Transverse colon (tissue), 4 donors: ENCODE measurements around the gene SWSAP1. TPM values are rescaled to one million over a fixed set of nuclear protein-coding genes. Genes with fewer than 3 reads are reported as not detected.

Experiments
- DNase-seq: peaks from one replicate; pipeline ENCODE4 v3.0.0-alpha.2; 2019
- H3K27ac ChIP-seq, 4 donors: fragments of 200-600 bp; sonication (generic); 2 replicates each; pipeline ENCODE4 v1.5.1; 2016 to 2018; ENCODE audit warnings: inconsistent platforms in 4 of 4
- H3K27me3 ChIP-seq: fragments of 200-600 bp; sonication (generic); 2 replicates; pipeline ENCODE4 v1.5.1; 2017; ENCODE audit warnings: inconsistent platforms
- H3K36me3 ChIP-seq, 4 donors: fragments of 200-600 bp; sonication (generic); 2 replicates each; pipeline ENCODE4 v1.5.1; 2017 to 2019; ENCODE audit warnings: inconsistent platforms in 4 of 4
- H3K4me1 ChIP-seq, 4 donors: fragments of 200-600 bp; sonication (generic); 2 replicates each; pipeline ENCODE4 v1.5.1; 2017 to 2020; ENCODE audit warnings: inconsistent platforms in 4 of 4
- H3K4me3 ChIP-seq, 4 donors: fragments of 200-600 bp; sonication (generic); 1 replicate in 1 of 4; 2 replicates in 3 of 4; pipeline versions ENCODE4 v1.5.1 to v1.6.1; 2017 to 2019; ENCODE audit warnings: inconsistent platforms in 4 of 4
- H3K9me3 ChIP-seq, 2 donors: fragments of 200-600 bp; sonication (generic); 2 replicates each; pipeline ENCODE4 v1.5.1; 2017 to 2019; ENCODE audit warnings: inconsistent platforms in 2 of 2
- EP300 ChIP-seq: sonication (generic); formaldehyde crosslinking; IDR thresholded peaks from one replicate; pipeline ENCODE4 v1.6.1; 2017; ENCODE audit warnings: antibody characterized with exemption, low read depth
- POLR2A ChIP-seq: fragments of 450-650 bp; IDR thresholded peaks from one replicate; pipeline ENCODE4 v1.6.1; 2016; ENCODE audit warnings: antibody characterized with exemption, mild to moderate bottlenecking, moderate library complexity
- POLR2AphosphoS5 ChIP-seq, 3 donors: sonication (generic); formaldehyde crosslinking; IDR thresholded peaks; one replicate each; pipeline ENCODE4 v1.6.1; 2016; ENCODE audit warnings: antibody characterized with exemption in 3 of 3
- WGBS, 2 donors: methylation state at CpG; one replicate each; pipeline ENCODE4 v1.1.5; 2018; ENCODE audit warnings: low coverage in 1 of 2; 5-methylcytosine and 5-hydroxymethylcytosine counted together
- in situ Hi-C, 4 donors: fragments of 200-750 bp; cut with MboI; loops; one replicate each; pipeline versions ENCODE4 v1.15.0 to v1.15.1; 2017; ENCODE audit warnings: low sequenced_read_pairs in 3 of 4, low pct_ligation_motif_present in 1 of 4, low pct_unique_long_range_greater_than_20kb in 1 of 4
- intact Hi-C: fragments of 100-400 bp; cut with DNase I; formaldehyde crosslinking; loops from one replicate; pipeline ENCODE4 v1.15.1; 2023; ENCODE audit warnings: low total_unique reads
- total RNA-seq, 4 donors: library from RNA; depleted of rRNA; stranded (reverse); fragments of >200 nt; gene quantifications; one replicate each; pipeline ENCODE4 v1.1.0, GENCODE V29; 2016
- TF ChIP-seq, protein P1 (sequence below), 5 experiments: fragments of 200-600 bp in 3 of 5; fragments of 450-650 bp in 2 of 5; sonication (generic) in 3 of 5; IDR thresholded peaks; 1 replicate in 2 of 5; 2 replicates in 3 of 5; pipeline ENCODE4 v1.5.1; 2016 to 2017; ENCODE audit warnings: antibody characterized with exemption in 5 of 5, inconsistent platforms in 3 of 5, mild to moderate bottlenecking in 2 of 5, moderate library complexity in 1 of 5

Gene SWSAP1
- total RNA-seq, 4 donors from 2014 or later, result 2.1 to 11.1 (median 2.6) TPM

DNA sequence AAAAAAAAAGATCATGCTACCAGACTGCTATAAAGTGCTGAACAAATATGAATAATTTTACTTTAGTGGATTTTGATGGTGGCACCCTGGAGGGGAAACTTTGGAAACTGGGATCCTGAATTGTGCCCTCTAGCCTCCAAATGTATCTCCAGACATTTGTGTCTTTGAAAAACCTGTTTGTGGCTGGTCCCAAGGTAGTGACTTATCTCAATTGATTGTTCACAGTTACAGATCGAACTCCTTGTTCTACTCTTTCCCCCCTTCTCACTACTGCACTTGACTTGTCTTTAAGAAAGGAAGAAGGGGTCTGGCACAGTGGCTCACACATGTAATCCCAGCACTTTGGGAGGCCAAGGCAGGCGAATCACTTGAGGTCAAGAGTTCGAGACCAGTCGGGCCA, 34.1 kb downstream of the SWSAP1 start:
- Histone ChIP-seq H3K27ac (no peak overlapping the region), H3K4me3 (no peak overlapping the region), H3K9me3 (no peaks in the 10 kb centered on the region), H3K36me3 (no peaks in the 10 kb centered on the region), H3K27me3 (peaks cover 9% of the 10 kb centered on the region), H3K4me1 (no peaks in the 10 kb centered on the region)
- 79% methylated on average over 4 of the region's 4 CpGs; no CpG with 5 or more reads in 1 of the 2 donors for WGBS, 2 donors
- DNase-seq, result no peak
- intact Hi-C loops (no loop called here), in situ Hi-C loops (no loop called here)
- TF ChIP-seq, protein P1, sequence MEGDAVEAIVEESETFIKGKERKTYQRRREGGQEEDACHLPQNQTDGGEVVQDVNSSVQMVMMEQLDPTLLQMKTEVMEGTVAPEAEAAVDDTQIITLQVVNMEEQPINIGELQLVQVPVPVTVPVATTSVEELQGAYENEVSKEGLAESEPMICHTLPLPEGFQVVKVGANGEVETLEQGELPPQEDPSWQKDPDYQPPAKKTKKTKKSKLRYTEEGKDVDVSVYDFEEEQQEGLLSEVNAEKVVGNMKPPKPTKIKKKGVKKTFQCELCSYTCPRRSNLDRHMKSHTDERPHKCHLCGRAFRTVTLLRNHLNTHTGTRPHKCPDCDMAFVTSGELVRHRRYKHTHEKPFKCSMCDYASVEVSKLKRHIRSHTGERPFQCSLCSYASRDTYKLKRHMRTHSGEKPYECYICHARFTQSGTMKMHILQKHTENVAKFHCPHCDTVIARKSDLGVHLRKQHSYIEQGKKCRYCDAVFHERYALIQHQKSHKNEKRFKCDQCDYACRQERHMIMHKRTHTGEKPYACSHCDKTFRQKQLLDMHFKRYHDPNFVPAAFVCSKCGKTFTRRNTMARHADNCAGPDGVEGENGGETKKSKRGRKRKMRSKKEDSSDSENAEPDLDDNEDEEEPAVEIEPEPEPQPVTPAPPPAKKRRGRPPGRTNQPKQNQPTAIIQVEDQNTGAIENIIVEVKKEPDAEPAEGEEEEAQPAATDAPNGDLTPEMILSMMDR (IDR thresholded peaks at IDR 0.05), result no peak
- no peak for TF ChIP-seq EP300
- TF ChIP-seq POLR2A, result no peak
- no peak for TF ChIP-seq POLR2AphosphoS5 (IDR thresholded peaks at IDR 0.05)

DNA sequence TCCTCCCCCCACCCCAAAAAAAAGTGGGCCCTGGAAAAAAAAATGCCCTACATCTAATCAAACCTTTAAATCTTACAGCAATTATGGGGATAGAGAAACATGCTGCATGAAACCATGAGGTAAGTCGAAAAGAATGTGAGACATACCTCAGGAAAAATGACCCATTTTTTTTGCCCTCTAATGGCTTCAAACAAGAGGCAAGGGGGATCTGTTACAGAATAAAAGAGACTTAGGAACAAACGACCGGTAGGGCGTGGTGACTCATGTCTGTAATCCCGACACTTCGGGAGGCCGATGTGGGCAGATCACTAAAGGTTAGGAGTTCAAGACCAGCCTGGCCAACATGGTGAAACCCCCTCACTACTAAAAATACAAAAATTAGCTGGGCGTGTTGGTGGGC, 36.2 kb downstream of the SWSAP1 start:
- in situ Hi-C loops, result no loop called here
- WGBS, 2 donors, result 71 to 100% methylated on average over 1 to 8 of the region's 8 CpGs
- intact Hi-C loops, result no loop called here

DNA sequence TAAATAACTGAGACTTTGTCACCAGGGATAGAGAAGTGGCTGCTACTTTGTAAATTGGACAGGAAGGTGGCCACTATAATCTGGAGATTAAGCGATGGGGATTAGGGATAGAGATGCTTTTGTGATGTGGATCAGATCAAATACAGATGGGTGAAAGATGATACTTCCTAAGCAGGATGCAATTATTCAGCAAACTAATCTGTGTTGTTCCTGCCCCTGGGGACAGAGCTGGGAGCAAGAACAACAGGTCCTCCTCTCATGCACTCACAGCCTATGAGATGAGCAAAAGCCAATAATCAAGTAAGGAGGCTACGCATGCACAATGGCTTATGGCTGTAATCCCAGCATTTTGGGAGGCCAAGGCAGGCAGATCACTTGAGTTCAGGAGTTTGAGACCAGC, 40.1 kb downstream of the SWSAP1 start:
- no peak for DNase-seq
- intact Hi-C loops (no loop called here), in situ Hi-C loops (no loop called here)
- TF ChIP-seq, protein P1 (IDR thresholded peaks at IDR 0.05), result no peak
- TF ChIP-seq EP300 (no peak), POLR2AphosphoS5 (IDR thresholded peaks at IDR 0.05) (no peak), POLR2A (no peak)
- Histone ChIP-seq H3K27ac (no peak overlapping the region), H3K36me3 (no peaks in the 10 kb centered on the region), H3K9me3 (no peaks in the 10 kb centered on the region), H3K4me3 (no peak overlapping the region), H3K27me3 (peaks cover 31% of the 10 kb centered on the region), H3K4me1 (peaks cover 0 to 14% (median 9%) of the 10 kb centered on the region in 4 donors)
- WGBS, 2 donors, result 78 to 93% methylated on average over 1 to 2 of the region's 2 CpGs

More for the DNA sequence above, 36.2 kb downstream of the SWSAP1 start:
- DNase-seq, result no peak
- H3K27me3 ChIP-seq, result peaks cover 9% of the 10 kb centered on the region
- no peaks in the 10 kb centered on the region for H3K9me3 ChIP-seq
- no peak for TF ChIP-seq POLR2AphosphoS5 (IDR thresholded peaks at IDR 0.05)
- no peak for TF ChIP-seq POLR2A
- H3K27ac ChIP-seq, result no peak overlapping the region
- no peak overlapping the region for H3K4me3 ChIP-seq
- H3K36me3 ChIP-seq, result no peaks in the 10 kb centered on the region
- no peaks in the 10 kb centered on the region for H3K4me1 ChIP-seq

- DNase-seq, result no peak
- H3K27me3 ChIP-seq, result peaks cover 51% of the 10 kb centered on the region
- H3K4me1 ChIP-seq, result peaks cover 4 to 31% (median 17%) of the 10 kb centered on the region in 4 donors
- in situ Hi-C loops, result no loop called here
- no peaks in the 10 kb centered on the region for H3K36me3 ChIP-seq
- TF ChIP-seq POLR2A (no peak), EP300 (no peak), POLR2AphosphoS5 (IDR thresholded peaks at IDR 0.05) (no peak)
- TF ChIP-seq, protein P1 (IDR thresholded peaks at IDR 0.05), result no peak
- H3K9me3 ChIP-seq, result no peaks in the 10 kb centered on the region
- 78 to 92% methylated on average over 1 to 17 of the region's 17 CpGs for WGBS, 2 donors
- intact Hi-C loops, result no loop called here
- H3K27ac ChIP-seq, result no peak overlapping the region
- H3K4me3 ChIP-seq, result no peak overlapping the region
These were observed 42.0 kb downstream of the SWSAP1 start for GRCh38 chr19:11416346-11417052.
